Measurements from ENCODE around the gene PIGW.

PIGW gene

GRCh38 chr17:36544307-36545076 lies 9.7 kb downstream of the PIGW start, which contains the start of gene GGNBP2:
GGNBP2 (plus strand) TSS chr17:36544919; CDS start chr17:36545725, 806 bp downstream.
- Histone ChIP-seq H3K27ac (ENCODE audit: low read depth, low read length) (peak within 1 kb of the TSS; percentile 100), H3K9me3 (ENCODE audit: control insufficient read depth in 1 of 2, low read length in 2 of 2) (no peaks in the 10 kb centered on the region), H3K36me3 (ENCODE audit: control insufficient read depth in 1 of 2, insufficient read depth in 2 of 2, low read length in 2 of 2) (peaks cover 0 to 5% of the 10 kb centered on the region in 2 donors), H3K4me1 (ENCODE audit: control insufficient read depth in 1 of 2, insufficient read depth in 2 of 2, low read length in 2 of 2) (peaks cover 27 to 37% of the 10 kb centered on the region in 2 donors), H3K9ac (ENCODE audit: low read depth in 1 of 2, low read length in 2 of 2) (peak within 1 kb of the TSS; percentile 100), H3K27me3 (ENCODE audit: control insufficient read depth in 1 of 2, insufficient read depth in 2 of 2, low read length in 2 of 2) (no peaks in the 10 kb centered on the region), H3K4me3 (ENCODE audit: low read depth in 1 of 2, low read length in 2 of 2) (peak within 1 kb of the TSS; percentile 98)

DNA sequence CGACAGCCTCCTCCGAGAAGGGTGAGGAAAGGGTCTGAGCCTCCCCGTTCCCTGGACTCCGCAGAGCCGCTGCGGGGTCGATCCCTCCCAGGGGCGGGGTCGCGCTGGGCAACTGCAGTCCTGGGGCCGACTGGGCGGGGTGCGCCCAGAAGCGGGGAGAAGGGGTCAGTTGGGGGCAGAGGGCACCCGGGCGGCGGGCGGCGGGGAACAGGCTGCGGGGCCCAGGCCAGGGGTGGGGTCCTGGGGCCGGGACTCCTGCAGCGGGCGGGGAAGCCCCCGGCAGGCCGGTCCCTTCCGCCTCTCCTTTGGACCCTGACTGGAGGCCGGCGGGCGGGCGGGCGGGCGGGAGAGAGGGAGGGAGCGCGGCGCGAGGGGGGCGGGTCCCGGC lies 10.3 kb downstream of the PIGW start:
- Histone ChIP-seq H3K36me3 (ENCODE audit: control insufficient read depth in 1 of 2, insufficient read depth in 2 of 2, low read length in 2 of 2) (peaks cover 0 to 5% of the 10 kb centered on the region in 2 donors), H3K27me3 (ENCODE audit: control insufficient read depth in 1 of 2, insufficient read depth in 2 of 2, low read length in 2 of 2) (no peaks in the 10 kb centered on the region), H3K27ac (ENCODE audit: low read depth, low read length) (peak overlapping the region; percentile 100), H3K9ac (ENCODE audit: low read depth in 1 of 2, low read length in 2 of 2) (peak overlapping the region; percentile 93 to 100), H3K4me3 (ENCODE audit: low read depth in 1 of 2, low read length in 2 of 2) (peak overlapping the region; percentile 98), H3K9me3 (ENCODE audit: control insufficient read depth in 1 of 2, low read length in 2 of 2) (no peaks in the 10 kb centered on the region), H3K4me1 (ENCODE audit: control insufficient read depth in 1 of 2, insufficient read depth in 2 of 2, low read length in 2 of 2) (peaks cover 32 to 42% of the 10 kb centered on the region in 2 donors)

DNA sequence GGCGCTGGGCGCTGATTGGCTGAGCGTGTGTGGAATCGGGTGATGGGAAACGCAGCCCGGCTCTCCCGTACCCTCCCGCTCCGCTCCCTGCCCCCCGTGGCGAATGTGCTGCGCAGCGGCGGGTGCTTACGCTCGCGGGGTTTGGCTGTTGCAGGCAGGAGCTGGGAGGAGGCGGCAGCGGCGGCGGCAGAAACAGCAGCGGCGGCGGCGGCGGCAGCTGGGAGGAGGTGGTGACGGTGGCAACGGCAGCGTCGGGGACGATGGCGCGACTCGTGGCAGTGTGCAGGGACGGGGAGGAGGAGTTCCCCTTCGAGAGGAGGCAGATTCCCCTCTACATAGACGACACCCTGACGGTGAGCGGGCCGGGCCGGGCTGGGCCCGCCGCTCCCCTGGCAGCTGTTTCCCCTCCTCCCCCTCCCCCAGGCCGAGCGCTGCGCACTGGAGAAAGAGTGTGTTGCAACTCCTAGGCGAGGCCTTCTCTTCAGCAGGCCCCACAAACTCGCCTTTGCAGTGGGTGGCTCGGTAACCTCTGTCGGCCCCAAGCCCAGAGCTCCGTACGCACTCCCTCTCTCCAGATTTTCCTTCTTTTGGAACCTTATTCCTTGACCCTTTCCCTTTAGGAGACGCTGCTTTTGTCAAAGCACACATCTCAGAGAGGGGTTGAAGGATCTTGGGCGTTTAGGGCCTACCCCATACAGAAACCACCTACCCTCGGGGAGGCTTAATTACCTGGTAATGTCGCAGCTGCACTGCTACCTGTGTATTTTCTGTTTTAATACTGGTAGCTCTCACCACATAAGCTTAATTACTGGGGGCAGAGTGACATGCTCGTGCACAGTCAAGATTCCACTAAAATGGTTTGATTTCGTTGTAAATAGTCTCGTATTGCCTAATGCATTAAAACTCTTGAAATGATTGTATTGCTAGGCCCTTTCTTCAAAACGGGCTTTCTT lies 11.0 kb downstream of the PIGW start:
- Histone ChIP-seq H3K27me3 (ENCODE audit: control insufficient read depth in 1 of 2, insufficient read depth in 2 of 2, low read length in 2 of 2) (no peaks in the 10 kb centered on the region), H3K9ac (ENCODE audit: low read depth in 1 of 2, low read length in 2 of 2) (peak overlapping the region; percentile 86 to 97), H3K4me1 (ENCODE audit: control insufficient read depth in 1 of 2, insufficient read depth in 2 of 2, low read length in 2 of 2) (peaks cover 39 to 48% of the 10 kb centered on the region in 2 donors), H3K9me3 (ENCODE audit: control insufficient read depth in 1 of 2, low read length in 2 of 2) (no peaks in the 10 kb centered on the region), H3K36me3 (ENCODE audit: control insufficient read depth in 1 of 2, insufficient read depth in 2 of 2, low read length in 2 of 2) (peaks cover 0 to 5% of the 10 kb centered on the region in 2 donors), H3K27ac (ENCODE audit: low read depth, low read length) (peak overlapping the region; percentile 92), H3K4me3 (ENCODE audit: low read depth in 1 of 2, low read length in 2 of 2) (peak overlapping the region; percentile 83 to 94)

GRCh38 chr17:36546418-36547093 lies 11.8 kb downstream of the PIGW start:
- peak overlapping the region; percentile 92 for H3K27ac ChIP-seq (ENCODE audit: low read depth, low read length)
- H3K9me3 ChIP-seq (ENCODE audit: control insufficient read depth in 1 of 2, low read length in 2 of 2), result no peaks in the 10 kb centered on the region
- peak overlapping the region; percentile 86 to 97 for H3K9ac ChIP-seq (ENCODE audit: low read depth in 1 of 2, low read length in 2 of 2)
- H3K27me3 ChIP-seq (ENCODE audit: control insufficient read depth in 1 of 2, insufficient read depth in 2 of 2, low read length in 2 of 2), result no peaks in the 10 kb centered on the region
- H3K4me1 ChIP-seq (ENCODE audit: control insufficient read depth in 1 of 2, insufficient read depth in 2 of 2, low read length in 2 of 2), result peaks cover 41 to 49% of the 10 kb centered on the region in 2 donors
- H3K36me3 ChIP-seq (ENCODE audit: control insufficient read depth in 1 of 2, insufficient read depth in 2 of 2, low read length in 2 of 2), result peaks cover 0 to 5% of the 10 kb centered on the region in 2 donors
- H3K4me3 ChIP-seq (ENCODE audit: low read depth in 1 of 2, low read length in 2 of 2), result peak overlapping the region; percentile 83 to 94

DNA sequence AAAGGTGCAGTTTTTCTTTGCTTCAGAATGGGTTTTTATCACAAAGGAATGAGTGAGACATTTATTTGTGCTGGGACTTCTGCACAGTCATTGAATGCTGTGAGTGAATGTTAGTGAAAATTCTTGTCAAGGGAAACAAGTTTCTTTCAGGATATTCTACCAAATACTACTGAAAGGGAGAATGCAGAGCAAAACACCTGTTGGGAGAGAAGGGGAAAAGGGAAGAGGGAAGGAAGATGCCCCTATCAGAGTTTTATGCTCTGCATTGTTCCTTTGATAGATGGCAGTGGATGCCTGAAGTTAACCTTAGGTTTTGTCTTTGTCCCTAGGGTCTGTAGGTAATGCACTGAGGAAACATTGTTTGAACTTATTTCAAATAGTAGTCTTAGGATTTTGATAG lies 13.0 kb downstream of the PIGW start:
- Histone ChIP-seq H3K4me1 (ENCODE audit: control insufficient read depth in 1 of 2, insufficient read depth in 2 of 2, low read length in 2 of 2) (peaks cover 41 to 48% of the 10 kb centered on the region in 2 donors), H3K9me3 (ENCODE audit: control insufficient read depth in 1 of 2, low read length in 2 of 2) (no peaks in the 10 kb centered on the region), H3K36me3 (ENCODE audit: control insufficient read depth in 1 of 2, insufficient read depth in 2 of 2, low read length in 2 of 2) (peaks cover 0 to 5% of the 10 kb centered on the region in 2 donors), H3K27me3 (ENCODE audit: control insufficient read depth in 1 of 2, insufficient read depth in 2 of 2, low read length in 2 of 2) (no peaks in the 10 kb centered on the region), H3K9ac (ENCODE audit: low read depth in 1 of 2, low read length in 2 of 2) (peak overlapping the region in 1 of 2 donors; percentile 97), H3K27ac (ENCODE audit: low read depth, low read length) (no peak overlapping the region), H3K4me3 (ENCODE audit: low read depth in 1 of 2, low read length in 2 of 2) (peak overlapping the region; percentile 8 to 94)

- Histone ChIP-seq H3K4me1 (ENCODE audit: control insufficient read depth in 1 of 2, insufficient read depth in 2 of 2, low read length in 2 of 2) (peaks cover 35 to 37% of the 10 kb centered on the region in 2 donors), H3K9ac (ENCODE audit: low read depth in 1 of 2, low read length in 2 of 2) (no peak overlapping the region), H3K27ac (ENCODE audit: low read depth, low read length) (no peak overlapping the region), H3K36me3 (ENCODE audit: control insufficient read depth in 1 of 2, insufficient read depth in 2 of 2, low read length in 2 of 2) (peaks cover 0 to 24% of the 10 kb centered on the region in 2 donors), H3K4me3 (ENCODE audit: low read depth in 1 of 2, low read length in 2 of 2) (peak overlapping the region in 1 of 2 donors; percentile 32), H3K27me3 (ENCODE audit: control insufficient read depth in 1 of 2, insufficient read depth in 2 of 2, low read length in 2 of 2) (no peaks in the 10 kb centered on the region), H3K9me3 (ENCODE audit: control insufficient read depth in 1 of 2, low read length in 2 of 2) (no peaks in the 10 kb centered on the region)
Observed at GRCh38 chr17:36550491-36551417, 16.0 kb downstream of the PIGW start.

- Histone ChIP-seq H3K27ac (ENCODE audit: low read depth, low read length) (no peak overlapping the region), H3K27me3 (ENCODE audit: control insufficient read depth in 1 of 2, insufficient read depth in 2 of 2, low read length in 2 of 2) (no peaks in the 10 kb centered on the region), H3K9ac (ENCODE audit: low read depth in 1 of 2, low read length in 2 of 2) (no peak overlapping the region), H3K9me3 (ENCODE audit: control insufficient read depth in 1 of 2, low read length in 2 of 2) (no peaks in the 10 kb centered on the region), H3K36me3 (ENCODE audit: control insufficient read depth in 1 of 2, insufficient read depth in 2 of 2, low read length in 2 of 2) (peaks cover 12 to 46% of the 10 kb centered on the region in 2 donors), H3K4me3 (ENCODE audit: low read depth in 1 of 2, low read length in 2 of 2) (no peak overlapping the region), H3K4me1 (ENCODE audit: control insufficient read depth in 1 of 2, insufficient read depth in 2 of 2, low read length in 2 of 2) (peaks cover 12 to 14% of the 10 kb centered on the region in 2 donors)
Observed at GRCh38 chr17:36553459-36553858, 18.7 kb downstream of the PIGW start.

DNA sequence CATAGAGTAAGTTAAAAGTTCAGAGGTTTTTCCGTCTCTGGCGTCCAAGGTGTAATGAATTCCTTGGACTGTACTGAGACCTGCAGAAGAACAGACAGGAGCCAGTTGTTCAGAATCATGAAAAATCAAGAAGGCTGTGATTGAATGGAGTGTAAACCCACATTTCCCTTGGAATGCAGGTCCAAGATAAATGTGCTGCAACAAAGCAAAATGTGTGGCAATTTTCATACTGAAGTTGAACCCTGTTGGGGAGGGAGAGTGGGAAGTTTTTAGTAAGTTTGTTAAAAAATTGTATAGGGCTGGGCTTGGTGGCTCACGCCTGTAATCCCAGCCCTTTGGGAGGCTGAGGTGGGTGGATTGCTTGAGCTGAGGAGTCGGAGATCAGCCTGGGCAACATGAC lies 31.3 kb downstream of the PIGW start:
- H3K36me3 ChIP-seq (ENCODE audit: control insufficient read depth in 1 of 2, insufficient read depth in 2 of 2, low read length in 2 of 2), result peaks cover 26 to 75% of the 10 kb centered on the region in 2 donors
- no peak overlapping the region for H3K9ac ChIP-seq (ENCODE audit: low read depth in 1 of 2, low read length in 2 of 2)

DNA sequence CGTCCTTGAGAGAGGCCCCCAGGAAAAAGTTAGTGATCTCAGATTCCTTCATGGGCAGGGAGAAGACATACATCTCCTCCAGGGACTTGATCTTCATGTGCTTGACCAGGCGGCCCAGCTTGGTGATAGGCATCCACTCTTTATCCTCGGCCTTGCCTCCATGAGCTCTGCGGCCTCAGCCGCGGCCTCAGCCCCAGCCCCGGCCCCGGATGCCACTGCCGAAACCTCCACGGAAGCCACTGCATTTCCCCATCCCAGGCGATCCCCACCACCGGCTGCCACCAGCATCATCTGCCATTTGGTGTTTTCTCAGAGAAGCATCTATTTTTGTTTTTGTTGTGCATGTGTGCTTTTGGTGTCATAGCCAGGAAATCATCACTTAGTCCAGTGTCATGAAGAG lies 40.2 kb downstream of the PIGW start:
- H3K4me3 ChIP-seq (ENCODE audit: low read depth in 1 of 2, low read length in 2 of 2), result no peak overlapping the region
- no peak overlapping the region for H3K27ac ChIP-seq (ENCODE audit: low read depth, low read length)
- H3K9ac ChIP-seq (ENCODE audit: low read depth in 1 of 2, low read length in 2 of 2), result no peak overlapping the region
- H3K36me3 ChIP-seq (ENCODE audit: control insufficient read depth in 1 of 2, insufficient read depth in 2 of 2, low read length in 2 of 2), result peaks cover 20 to 56% of the 10 kb centered on the region in 2 donors
- no peaks in the 10 kb centered on the region for H3K9me3 ChIP-seq (ENCODE audit: control insufficient read depth in 1 of 2, low read length in 2 of 2)
- H3K4me1 ChIP-seq (ENCODE audit: control insufficient read depth in 1 of 2, insufficient read depth in 2 of 2, low read length in 2 of 2), result no peaks in the 10 kb centered on the region
- no peaks in the 10 kb centered on the region for H3K27me3 ChIP-seq (ENCODE audit: control insufficient read depth in 1 of 2, insufficient read depth in 2 of 2, low read length in 2 of 2)

More for the DNA sequence above, 31.3 kb downstream of the PIGW start:
- no peak overlapping the region for H3K27ac ChIP-seq (ENCODE audit: low read depth, low read length)
- no peaks in the 10 kb centered on the region for H3K27me3 ChIP-seq (ENCODE audit: control insufficient read depth in 1 of 2, insufficient read depth in 2 of 2, low read length in 2 of 2)
- H3K4me1 ChIP-seq (ENCODE audit: control insufficient read depth in 1 of 2, insufficient read depth in 2 of 2, low read length in 2 of 2), result no peaks in the 10 kb centered on the region
- no peaks in the 10 kb centered on the region for H3K9me3 ChIP-seq (ENCODE audit: control insufficient read depth in 1 of 2, low read length in 2 of 2)
- H3K4me3 ChIP-seq (ENCODE audit: low read depth in 1 of 2, low read length in 2 of 2), result no peak overlapping the region
